H1 (cell line): ENCODE results near the gene DENND6B. TPM values are rescaled to one million over a fixed set of nuclear protein-coding genes. Genes with fewer than 3 reads are reported as not detected.

Experiments
- BRCA1 ChIP-seq: IDR thresholded peaks from 2 replicates; pipeline ENCODE4 v1.6.1; 2012; ENCODE audit warnings: low read depth, low read length, improper control_type of control experiment
- CEBPB ChIP-seq: IDR thresholded peaks from 2 replicates; pipeline ENCODE4 v1.6.1; 2012; ENCODE audit warnings: low read depth, low read length
- CHD7 ChIP-seq: fragments of 300-600 bp; sonication (generic); IDR thresholded peaks from 2 replicates; pipeline ENCODE4 v1.7.1; 2012; ENCODE audit warnings: low read length, moderate library complexity, mild to moderate bottlenecking, inconsistent platforms; ENCODE audit not compliant: insufficient replicate concordance
- E2F6 ChIP-seq: IDR thresholded peaks from 2 replicates; pipeline ENCODE4 v1.6.1; 2012; ENCODE audit warnings: inconsistent platforms
- EZH2 ChIP-seq: fragments of 200-600 bp; sonication (generic); IDR thresholded peaks from 2 replicates; pipeline ENCODE4 v1.7.1; 2012; ENCODE audit warnings: low read depth, mild to moderate bottlenecking, moderate library complexity, low read length, inconsistent platforms; ENCODE audit not compliant: severe bottlenecking
- GABPA ChIP-seq: IDR thresholded peaks from 2 replicates; pipeline ENCODE4 v1.6.1; 2011; ENCODE audit warnings: mild to moderate bottlenecking, low read length, moderate library complexity, borderline replicate concordance; ENCODE audit not compliant: insufficient read depth
- POLR2A ChIP-seq, 2 experiments: IDR thresholded peaks; 1 replicate in 1 of 2; 2 replicates in 1 of 2; pipeline ENCODE4 v1.6.1; 2011; ENCODE audit warnings: low read depth in 2 of 2, low read length in 2 of 2, mild to moderate bottlenecking in 2 of 2; ENCODE audit errors: control extremely low read depth in 1 of 2
- SAP30 ChIP-seq: fragments of 300-600 bp; sonication (generic); IDR thresholded peaks from 2 replicates; pipeline ENCODE4 v1.7.1; 2012; ENCODE audit warnings: low read length, moderate library complexity, mild to moderate bottlenecking, inconsistent platforms; ENCODE audit not compliant: insufficient read depth, insufficient replicate concordance
- SP4 ChIP-seq: IDR thresholded peaks from 2 replicates; pipeline ENCODE4 v1.6.1; 2012; ENCODE audit warnings: low read length, inconsistent platforms
- polyA plus RNA-seq, 7 experiments: library from polyadenylated mRNA; depleted of rRNA in 3 of 7; stranded (reverse) in 5 of 7; unstranded in 2 of 7; fragments of >200 nt in 5 of 7; fragments of 200-250 nt in 2 of 7; gene quantifications; 1 replicate in 5 of 7; 2 replicates in 1 of 7; 4 replicates in 1 of 7; pipeline versions ENCODE4 v1.2.1 to v1.2.3, GENCODE V29; 2011 to 2013; ENCODE audit warnings: missing spikeins in 2 of 7, mixed read lengths in 2 of 7
- total RNA-seq: library from RNA; stranded (reverse); fragmentation: NEBNext Ultra II Directional; extraction: Animal tissue kit (Norgen Biotek cat#: 25700); gene quantifications from 2 replicates; pipeline ENCODE4 v1.2.1, GENCODE V29; 2021

DENND6B gene
- total and polyA plus RNA-seq, 2 of the 8 experiments (the other 6 are each of a cell fraction or from before 2014, with no cell fraction given) = 1.1 to 1.9 TPM

- TF ChIP-seq CHD7 (no peak), E2F6 (peak; percentile 31; the same call in 1 of the 2 replicates), POLR2A (IDR thresholded peaks at IDR 0.05; ENCODE audit: control extremely low read depth in 1 of 2, low read depth in 2 of 2, low read length in 2 of 2) (no peak; a peak in 1 of 3 replicates), BRCA1 (0 out of 2 replicates have a peak, but pooled peaks have one; percentile 10), EZH2 (no peak), GABPA (no peak; the same call in 1 of the 2 replicates), SP4 (no peak), CEBPB (no peak), SAP30 (no peak)
Observed at GRCh38 chr22:50341977-50342650, 15.3 kb upstream of the DENND6B start (continued).
